ENCODE results near the gene PRDM15. TPM values are rescaled to one million over a fixed set of nuclear protein-coding genes. Genes with fewer than 3 reads are reported as not detected.

The PRDM15 gene
- total RNA-seq, 1 experiment from 2014 or later = 8.0 TPM

GRCh38 chr21:41749286-41749685 is 129.9 kb downstream of the PRDM15 start:
- no peak for DNase-seq (ENCODE audit: low read depth)

Other genes starting within 250 kb of the PRDM15 start
- 13.1 and 20.5 TPM in 2 replicates for gene RIPK4, start 112.3 kb downstream of the PRDM15 start, total RNA-seq (2014; rRNA removed; shearing (Covaris generic))
- 13.2 and 32.1 TPM in 2 replicates for gene C2CD2, start 74.7 kb upstream of the PRDM15 start, total RNA-seq (2014; rRNA removed; shearing (Covaris generic))
- 12.0 and 18.4 TPM in 2 replicates for gene ZBTB21, start 131.0 kb upstream of the PRDM15 start, total RNA-seq (2014; rRNA removed; shearing (Covaris generic))
- gene UMODL1, start 192.0 kb upstream of the PRDM15 start, total RNA-seq (2014; rRNA removed; shearing (Covaris generic)) = not detected in 2 replicates

All from M059J (cell line).